SKM-1 treated with dmso at 0.1 percent for 144 hours (cell line): ENCODE measurements around the gene NHERF1.

Experiments
- DNase-seq: peaks from one replicate; lab custom pipeline; 2025; ENCODE audit not compliant: unreplicated experiment; lab: John Stamatoyannopoulos, UW

The NHERF1 gene

GRCh38 chr17:74807441-74807840 is 59.0 kb downstream of the NHERF1 start:
- no peak for DNase-seq

GRCh38 chr17:74807925-74808324 is 59.5 kb downstream of the NHERF1 start:
- DNase-seq: no peak

- peak; percentile 70 for DNase-seq
Measured at GRCh38 chr17:74808714-74809430, 60.4 kb downstream of the NHERF1 start.

GRCh38 chr17:74810699-74811485 is 62.5 kb downstream of the NHERF1 start:
- no peak for DNase-seq

GRCh38 chr17:74812109-74813009 is 63.9 kb downstream of the NHERF1 start:
- peak; percentile 41 for DNase-seq

GRCh38 chr17:74814453-74814852 is 66.0 kb downstream of the NHERF1 start:
- no peak for DNase-seq

GRCh38 chr17:74815067-74815466 is 66.6 kb downstream of the NHERF1 start:
- no peak for DNase-seq

- no peak for DNase-seq
Measured at GRCh38 chr17:74815550-74816370, 67.3 kb downstream of the NHERF1 start.

GRCh38 chr17:74816905-74817620 is 68.6 kb downstream of the NHERF1 start:
- DNase-seq: no peak

- no peak for DNase-seq
Measured at GRCh38 chr17:74818291-74818938, 70.0 kb downstream of the NHERF1 start.
